Mesothelial cell of epicardium (in vitro differentiated cells): ENCODE measurements around the gene KCNJ11. TPM values are rescaled to one million over a fixed set of nuclear protein-coding genes. Genes with fewer than 3 reads are reported as not detected.

Experiments used
- DNase-seq, 2 experiments: peaks; one replicate each; pipeline ENCODE4 v3.0.0; 2021; ENCODE audit warnings: low spot score in 2 of 2; ENCODE audit not compliant: unreplicated experiment in 2 of 2
- H3K27ac Mint-ChIP-seq: 2 replicates; pipeline ENCODE4 v1.8.0; 2021; ENCODE audit warnings: mixed read lengths
- H3K27me3 Mint-ChIP-seq: 2 replicates; pipeline ENCODE4 v1.8.0; 2021; ENCODE audit warnings: low read depth, mixed read lengths
- H3K36me3 Mint-ChIP-seq: 2 replicates; pipeline ENCODE4 v1.8.0; 2021; ENCODE audit warnings: mixed read lengths
- H3K4me1 Mint-ChIP-seq: 2 replicates; pipeline ENCODE4 v1.8.0; 2021; ENCODE audit warnings: mixed read lengths
- H3K4me3 Mint-ChIP-seq: 2 replicates; pipeline ENCODE4 v1.8.0; 2021; ENCODE audit warnings: mild to moderate bottlenecking, moderate library complexity, mixed read lengths
- H3K9me3 Mint-ChIP-seq: 2 replicates; pipeline ENCODE4 v1.8.0; 2021; ENCODE audit warnings: mixed read lengths
- CTCF ChIP-seq: fragments of 200-600 bp; sonication (generic); IDR thresholded peaks from one replicate; pipeline ENCODE4 v1.5.0; 2021; ENCODE audit warnings: antibody characterized with exemption; ENCODE audit not compliant: unreplicated experiment
- total RNA-seq: library from RNA; stranded (reverse); gene quantifications from 3 replicates; pipeline ENCODE4 v1.2.1, GENCODE V29; 2021

Gene KCNJ11
- total RNA-seq, 1 donor from 2014 or later: 3.0 TPM

- Mint-ChIP-seq H3K27ac (no peak overlapping the region), H3K4me3 (no peak overlapping the region)
These were observed 7.3 kb downstream of the KCNJ11 start for GRCh38 chr11:17381156-17381555.

GRCh38 chr11:17379383-17380180 is 8.9 kb downstream of the KCNJ11 start:
- Mint-ChIP-seq H3K9me3 (peaks cover 20% of the 10 kb centered on the region), H3K36me3 (peaks cover 28% of the 10 kb centered on the region), H3K4me1 (no peaks in the 10 kb centered on the region), H3K4me3 (no peak overlapping the region), H3K27me3 (peaks cover 2% of the 10 kb centered on the region), H3K27ac (no peak overlapping the region)
- DNase-seq: no peak
- TF ChIP-seq CTCF: no peak

More at GRCh38 chr11:17381156-17381555, 7.3 kb downstream of the KCNJ11 start:
- no peak for TF ChIP-seq CTCF
- Mint-ChIP-seq H3K27me3 (peaks cover 9% of the 10 kb centered on the region), H3K9me3 (peaks cover 14% of the 10 kb centered on the region), H3K36me3 (peaks cover 21% of the 10 kb centered on the region), H3K4me1 (no peaks in the 10 kb centered on the region)
- DNase-seq: no peak

GRCh38 chr11:17378655-17379054 is 9.8 kb downstream of the KCNJ11 start:
- H3K27ac Mint-ChIP-seq: no peak overlapping the region
- H3K27me3 Mint-ChIP-seq: no peaks in the 10 kb centered on the region
- DNase-seq: no peak
- H3K4me1 Mint-ChIP-seq: no peaks in the 10 kb centered on the region
- peaks cover 33% of the 10 kb centered on the region for H3K36me3 Mint-ChIP-seq
- H3K9me3 Mint-ChIP-seq: peaks cover 24% of the 10 kb centered on the region
- no peak overlapping the region for H3K4me3 Mint-ChIP-seq
- no peak for TF ChIP-seq CTCF

GRCh38 chr11:17376493-17376892 is 12.0 kb downstream of the KCNJ11 start:
- Mint-ChIP-seq H3K36me3 (peaks cover 51% of the 10 kb centered on the region), H3K27me3 (no peaks in the 10 kb centered on the region), H3K4me1 (no peaks in the 10 kb centered on the region), H3K27ac (no peak overlapping the region), H3K9me3 (peaks cover 40% of the 10 kb centered on the region), H3K4me3 (no peak overlapping the region)
- no peak for DNase-seq
- no peak for TF ChIP-seq CTCF

GRCh38 chr11:17375547-17375946 is 12.9 kb downstream of the KCNJ11 start:
- no peak for TF ChIP-seq CTCF
- Mint-ChIP-seq H3K27me3 (no peaks in the 10 kb centered on the region), H3K36me3 (peaks cover 61% of the 10 kb centered on the region), H3K4me1 (no peaks in the 10 kb centered on the region), H3K4me3 (no peak overlapping the region), H3K27ac (no peak overlapping the region), H3K9me3 (peaks cover 49% of the 10 kb centered on the region)
- no peak for DNase-seq
